SK-N-MC (cell line): Measurements from ENCODE around the gene NOTO.

Source experiments
- DNase-seq: peaks from one replicate; pipeline ENCODE4 v3.0.0-alpha.2; 2011; ENCODE audit warnings: low read depth, low spot score
- H3K27ac ChIP-seq: fragments of 200-600 bp; sonication (generic); 2 replicates; pipeline ENCODE4 v1.5.1; 2016; ENCODE audit warnings: mixed run types
- H3K36me3 ChIP-seq: fragments of 200-600 bp; sonication (generic); 2 replicates; pipeline ENCODE4 v1.6.1; 2017; ENCODE audit warnings: antibody characterized with exemption, low read length, mixed read lengths; ENCODE audit not compliant: insufficient read depth
- H3K4me3 ChIP-seq: fragments of 200-600 bp; sonication (generic); 2 replicates; pipeline ENCODE4 v1.5.1; 2016
- H3K9ac ChIP-seq: fragments of 200-600 bp; sonication (generic); 2 replicates; pipeline ENCODE4 v1.8.0; 2017; ENCODE audit warnings: mixed run types, mixed read lengths; ENCODE audit not compliant: insufficient read length
- H3K9me3 ChIP-seq: fragments of 200-600 bp; sonication (generic); 2 replicates; pipeline ENCODE4 v1.6.1; 2017; ENCODE audit warnings: low read depth, mild to moderate bottlenecking, antibody characterized with exemption, low read length, moderate library complexity, mixed read lengths
- EZH2 ChIP-seq: fragments of 200-600 bp; sonication (generic); IDR thresholded peaks from one replicate; pipeline ENCODE4 v1.6.1; 2017; ENCODE audit warnings: antibody characterized with exemption
- FOXP2 ChIP-seq: optimal IDR thresholded peaks from 2 replicates; pipeline ENCODE3; 2011; ENCODE audit warnings: mild to moderate bottlenecking, moderate library complexity; ENCODE audit not compliant: insufficient read depth; ENCODE audit errors: extremely low read length, control extremely low read depth
- POLR2AphosphoS5 ChIP-seq: IDR thresholded peaks from 2 replicates; pipeline ENCODE4 v1.6.1; 2012; ENCODE audit warnings: mild to moderate bottlenecking, low read depth, low read length, borderline replicate concordance

Gene NOTO

DNA sequence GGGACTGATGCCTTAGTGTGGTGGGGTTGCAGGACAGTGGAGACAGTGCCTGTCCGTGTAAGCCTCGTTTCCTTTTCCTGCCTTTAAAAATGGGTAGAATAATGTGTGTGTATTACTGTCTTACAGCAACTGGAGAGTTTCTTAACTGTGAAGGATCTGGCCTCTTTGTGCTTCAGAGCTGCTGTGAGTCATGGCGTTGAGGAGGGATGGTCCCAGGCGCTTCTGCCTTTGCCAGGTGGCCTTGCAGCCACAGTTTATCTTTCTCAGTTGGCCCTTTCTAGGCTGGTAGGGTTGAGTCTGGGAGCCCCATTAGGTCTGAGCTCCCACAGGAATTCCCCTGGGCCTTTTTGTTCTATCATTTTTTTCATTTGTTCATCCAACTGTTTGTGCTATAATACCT lies 21.4 kb downstream of the NOTO start:
- Histone ChIP-seq H3K36me3 (peaks cover 51% of the 10 kb centered on the region; the same call in 1 of the 2 replicates), H3K27ac (no peak overlapping the region), H3K9me3 (no peaks in the 10 kb centered on the region), H3K9ac (no peak overlapping the region), H3K4me3 (no peak overlapping the region)
- TF ChIP-seq FOXP2, result no peak
- TF ChIP-seq EZH2, result no peak
- no peak for TF ChIP-seq POLR2AphosphoS5
- DNase-seq, result no peak

DNA sequence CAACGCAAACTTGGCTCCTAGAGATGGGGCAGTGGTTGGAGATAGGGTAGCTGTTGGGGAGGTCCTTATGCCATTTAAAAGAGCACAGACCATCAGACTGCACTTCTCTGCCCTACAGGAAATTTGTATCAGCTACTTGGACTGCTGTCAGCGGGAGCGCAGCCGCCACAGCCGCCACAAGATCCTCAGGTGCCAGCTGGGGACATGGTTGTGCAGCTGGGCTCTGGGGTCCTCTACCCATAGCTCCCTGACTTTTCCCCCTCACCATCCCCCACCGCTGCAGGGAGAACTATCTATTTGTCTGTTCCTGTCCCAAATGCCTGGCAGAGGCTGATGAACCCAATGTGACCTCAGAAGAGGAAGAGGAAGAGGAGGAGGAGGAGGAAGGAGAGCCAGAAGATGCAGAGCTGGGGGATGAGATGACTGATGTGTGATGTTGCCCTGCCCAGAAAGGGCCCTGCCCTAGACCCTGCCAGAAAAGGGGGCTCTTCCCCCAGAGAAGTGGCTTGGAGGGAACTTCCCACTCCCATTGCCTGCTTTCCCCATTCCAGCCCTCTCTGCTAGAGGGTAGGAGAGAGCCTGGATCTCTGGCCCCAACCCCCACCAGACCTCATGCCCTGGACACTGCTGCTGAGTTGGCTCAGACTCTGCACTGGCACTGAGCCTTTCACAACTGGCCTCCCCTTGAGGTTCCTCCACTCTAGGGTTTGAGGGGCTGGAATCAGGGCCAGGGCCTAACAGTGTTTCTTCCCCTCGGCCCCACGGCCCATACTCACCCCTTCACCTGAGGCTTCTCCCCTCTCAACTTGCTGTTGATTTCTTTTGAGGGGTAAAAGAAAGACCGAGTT lies 23.4 kb downstream of the NOTO start:
- TF ChIP-seq POLR2AphosphoS5, result no peak
- TF ChIP-seq EZH2, result no peak
- no peak for TF ChIP-seq FOXP2
- H3K36me3 ChIP-seq, result peaks cover 44% of the 10 kb centered on the region; the same call in 1 of the 2 replicates
- no peak overlapping the region for H3K4me3 ChIP-seq
- DNase-seq, result no peak
- no peak overlapping the region for H3K27ac ChIP-seq
- H3K9ac ChIP-seq, result no peak overlapping the region
- H3K9me3 ChIP-seq, result no peaks in the 10 kb centered on the region

DNA sequence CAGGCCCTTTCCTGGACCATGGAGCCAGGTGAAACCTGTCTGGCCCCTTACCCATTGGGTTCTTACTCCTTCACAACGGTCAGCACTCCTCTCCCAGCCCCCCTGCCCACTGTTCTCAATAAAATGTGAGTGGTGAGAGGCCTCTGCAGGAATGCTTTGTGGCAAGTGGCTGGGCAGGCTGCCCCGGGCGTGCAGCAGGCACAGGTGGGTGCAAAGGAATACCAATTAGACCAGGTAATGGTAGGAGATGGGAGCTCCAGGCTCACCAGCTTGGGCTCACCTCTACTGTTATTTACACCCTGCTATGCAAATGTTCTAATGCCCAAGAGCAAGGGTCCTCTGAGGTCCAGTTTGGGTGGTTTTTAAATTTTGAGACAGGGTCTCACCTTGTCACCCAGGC lies 24.7 kb downstream of the NOTO start:
- Histone ChIP-seq H3K9me3 (no peaks in the 10 kb centered on the region), H3K4me3 (no peak overlapping the region), H3K36me3 (peaks cover 32% of the 10 kb centered on the region; the same call in 1 of the 2 replicates), H3K9ac (no peak overlapping the region), H3K27ac (no peak overlapping the region)
- TF ChIP-seq FOXP2 (no peak), POLR2AphosphoS5 (no peak; the same call in 1 of the 2 replicates), EZH2 (no peak)
- DNase-seq, result no peak

DNA sequence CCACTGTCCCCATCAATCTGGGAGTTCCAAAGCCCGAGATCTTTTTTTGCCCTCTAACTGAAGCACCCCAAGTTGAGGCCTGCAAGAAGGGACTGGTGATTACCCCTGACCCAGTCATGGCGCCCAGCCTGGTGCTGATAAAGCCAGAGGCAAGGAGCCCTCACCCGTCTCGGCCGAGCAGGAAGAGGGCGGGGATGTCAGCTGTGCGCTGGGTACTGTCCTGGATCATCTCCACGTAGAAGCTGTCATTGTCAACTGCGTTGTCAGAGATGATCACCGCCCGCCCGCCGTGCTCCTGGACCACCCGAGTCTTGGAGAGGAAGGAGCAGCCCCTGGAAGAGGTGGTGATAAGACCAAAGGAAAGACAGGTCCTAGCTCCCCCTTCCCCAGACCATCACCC lies 26.3 kb downstream of the NOTO start:
- Histone ChIP-seq H3K9me3 (no peaks in the 10 kb centered on the region), H3K4me3 (no peak overlapping the region), H3K27ac (no peak overlapping the region), H3K36me3 (peaks cover 18% of the 10 kb centered on the region; the same call in 1 of the 2 replicates), H3K9ac (no peak overlapping the region)
- TF ChIP-seq POLR2AphosphoS5 (no peak), EZH2 (no peak), FOXP2 (no peak)
- no peak for DNase-seq

DNA sequence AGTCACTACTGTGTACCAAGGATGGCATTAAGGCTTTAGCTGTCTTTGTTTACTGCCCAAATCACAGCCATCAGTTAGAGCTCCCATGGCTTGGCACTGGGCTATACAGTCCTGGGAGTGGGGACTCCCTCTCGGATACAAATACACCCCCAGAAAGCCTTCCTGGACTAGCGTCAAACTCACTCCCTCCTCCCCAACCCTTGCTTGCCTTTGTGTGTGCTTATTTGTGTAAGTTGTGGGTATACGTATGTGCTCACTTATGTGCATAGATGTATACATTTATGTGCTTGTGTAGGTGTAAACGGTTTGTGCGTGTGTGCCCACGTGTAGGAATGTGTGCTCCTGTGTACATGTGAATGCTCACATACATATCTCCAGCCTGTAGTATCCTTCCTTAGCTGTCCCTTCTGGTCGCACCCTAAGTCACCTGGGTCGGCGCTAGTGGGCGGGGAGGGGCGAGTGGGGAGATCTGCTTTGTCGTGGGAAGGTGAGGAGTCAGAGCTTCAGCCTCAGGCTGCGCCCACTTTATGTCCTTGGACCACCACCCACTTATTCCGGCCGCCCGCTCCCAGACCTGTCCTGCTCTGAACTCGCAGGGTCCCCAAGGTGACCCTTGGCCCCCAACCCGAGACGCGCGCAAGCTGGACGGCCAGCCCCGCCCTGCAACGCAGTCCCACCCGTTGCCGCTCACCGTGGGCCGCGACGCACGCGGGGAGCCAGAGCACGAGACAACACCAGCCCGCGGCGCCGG lies 30.2 kb downstream of the NOTO start:
- Histone ChIP-seq H3K9me3 (no peaks in the 10 kb centered on the region), H3K9ac (peak overlapping the region; percentile 76), H3K4me3 (peak overlapping the region; percentile 94), H3K36me3 (peaks cover 23% of the 10 kb centered on the region), H3K27ac (no peak overlapping the region)
- TF ChIP-seq POLR2AphosphoS5 (no peak), FOXP2 (no peak), EZH2 (no peak)
- DNase-seq, result no peak

DNA sequence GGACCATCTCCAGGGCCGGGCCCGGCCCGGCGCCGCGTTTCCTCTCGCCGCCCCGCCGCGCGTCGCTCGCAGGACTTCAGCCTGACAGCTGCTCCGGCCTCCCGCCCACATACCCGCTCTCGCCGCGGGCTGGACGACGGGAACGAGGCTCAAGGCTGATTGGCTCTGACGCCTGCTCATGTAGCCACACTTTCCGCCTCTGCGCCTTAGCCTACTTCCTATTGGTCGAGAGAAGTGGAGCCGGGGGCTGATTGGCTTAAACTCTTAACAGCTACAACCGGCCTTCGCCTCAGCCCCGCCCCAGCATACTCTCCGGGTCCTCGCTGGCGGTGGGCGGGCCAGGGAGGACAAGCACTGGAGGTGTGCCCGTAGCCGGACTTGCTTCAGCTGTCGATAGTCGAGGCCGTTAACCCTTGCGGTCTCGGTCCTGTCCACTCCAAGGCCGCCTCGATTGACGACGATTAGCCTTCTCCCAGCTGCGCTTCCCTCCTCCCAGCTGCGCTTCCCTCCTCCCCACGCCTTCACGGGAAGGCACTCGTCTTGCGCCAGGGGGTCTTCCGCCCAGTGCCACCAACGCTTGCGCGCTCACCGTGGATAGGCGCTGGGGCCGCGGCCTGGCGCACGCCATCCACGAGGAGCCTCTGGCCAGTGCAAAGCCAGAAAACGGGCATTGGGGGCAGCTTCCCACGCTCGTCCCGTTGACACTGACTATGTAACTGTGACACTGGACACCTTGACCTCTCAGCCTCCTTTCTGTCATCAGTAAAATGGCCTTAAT lies 31.0 kb downstream of the NOTO start, which contains the start of gene PRADC1:
Gene PRADC1 (minus strand): TSS at position 86 of the 778 bp plus-strand sequence. CDS start 79 bp downstream, at position 7.
- peak within 1 kb of the TSS; percentile 76 for H3K9ac ChIP-seq
- DNase-seq, result peak; percentile 92
- H3K9me3 ChIP-seq, result no peaks in the 10 kb centered on the region
- H3K4me3 ChIP-seq, result peak within 1 kb of the TSS; percentile 94
- peak within 1 kb of the TSS; percentile 89 for H3K27ac ChIP-seq
- TF ChIP-seq FOXP2 (no peak), POLR2AphosphoS5 (peak; percentile 72)
- peaks cover 28% of the 10 kb centered on the region for H3K36me3 ChIP-seq

DNA sequence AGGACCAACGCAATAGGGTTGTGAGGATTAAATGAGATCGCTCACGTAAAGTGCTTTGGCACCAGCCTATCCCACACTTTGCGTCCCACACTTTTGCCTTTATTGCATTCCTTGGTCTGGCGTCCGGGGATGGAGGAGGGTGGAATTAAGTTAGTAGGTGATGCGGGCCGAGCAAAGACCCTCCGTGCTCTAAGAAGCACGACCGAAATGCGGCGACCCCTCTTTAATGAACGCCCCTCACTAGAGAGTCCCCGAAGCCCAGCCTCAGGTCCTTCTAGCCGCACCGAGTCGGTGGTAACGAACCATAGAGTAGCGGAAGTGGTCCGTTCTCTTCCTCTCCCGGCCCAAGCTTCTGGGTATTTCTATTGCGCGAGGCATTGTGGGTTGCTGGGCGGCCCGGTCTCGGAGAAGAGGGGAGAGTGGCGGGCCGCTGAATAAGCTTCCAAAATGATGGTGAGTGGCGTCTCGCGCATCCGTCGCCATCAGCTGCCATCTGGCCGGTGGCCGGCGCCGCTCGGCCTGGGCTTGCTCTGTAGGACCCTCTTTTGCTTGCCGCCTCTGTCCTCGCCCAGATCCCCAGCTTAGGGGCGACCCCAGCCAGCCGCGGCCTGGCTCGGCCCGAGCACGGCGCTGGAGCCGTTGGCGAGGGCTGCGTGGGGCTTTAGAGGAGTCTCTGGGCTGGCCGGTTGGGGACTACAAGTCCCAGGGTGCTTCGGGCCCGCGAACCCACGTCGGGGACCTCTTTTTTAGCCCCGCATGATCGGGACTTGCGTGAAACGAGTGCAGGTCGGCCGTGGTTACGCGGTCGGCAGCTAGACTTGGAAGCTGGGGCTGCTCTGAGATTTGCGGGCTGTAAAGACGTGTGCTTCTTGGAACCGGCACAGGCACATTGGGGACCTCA lies 31.8 kb downstream of the NOTO start, which contains the start of gene CCT7:
Gene CCT7 (plus strand): TSS at position 377 of the 901 bp plus-strand sequence. CDS start 71 bp downstream, at position 448.
- Histone ChIP-seq H3K36me3 (peaks cover 36% of the 10 kb centered on the region), H3K4me3 (peak within 1 kb of the TSS; percentile 94), H3K27ac (peak within 1 kb of the TSS; percentile 89), H3K9ac (peak within 1 kb of the TSS; percentile 99), H3K9me3 (no peaks in the 10 kb centered on the region)
- TF ChIP-seq POLR2AphosphoS5, result peak; percentile 97
- no peak for TF ChIP-seq EZH2
- peak; percentile 84 for DNase-seq
